GM19238 (cell line): ENCODE results near the gene FYN.
"Not testable (repeated sequence)": the region's sequence is repeated elsewhere in the genome, so short reads cannot be mapped to it uniquely, and the experiment has no call there.

Experiments used
- DNase-seq: peaks from one replicate; pipeline ENCODE4 v3.0.0; 2011; ENCODE audit warnings: low spot score; ENCODE audit not compliant: insufficient read length

Gene FYN

GRCh38 chr6:111663692-111664564 is 209.3 kb downstream of the FYN start:
- DNase-seq = no peak

GRCh38 chr6:111662794-111663593 is 210.3 kb downstream of the FYN start:
- DNase-seq = no peak

- DNase-seq = no peak
Measured at GRCh38 chr6:111662072-111662793, 211.0 kb downstream of the FYN start.

GRCh38 chr6:111661541-111662061 is 211.7 kb downstream of the FYN start:
- no peak for DNase-seq

GRCh38 chr6:111660531-111660930 is 212.7 kb downstream of the FYN start:
- no peak for DNase-seq

- no peak for DNase-seq
Measured at GRCh38 chr6:111658462-111659154, 214.6 kb downstream of the FYN start.

- DNase-seq = no peak
Measured at GRCh38 chr6:111657146-111657545, 216.1 kb downstream of the FYN start.

- DNase-seq = no peak
Measured at GRCh38 chr6:111653979-111654378, 219.3 kb downstream of the FYN start.

GRCh38 chr6:111653434-111653833 is 219.8 kb downstream of the FYN start:
- DNase-seq = no peak

GRCh38 chr6:111652156-111652555 is 221.1 kb downstream of the FYN start:
- no peak for DNase-seq

- DNase-seq = no peak
Measured at GRCh38 chr6:111651185-111652034, 221.8 kb downstream of the FYN start.

- DNase-seq = no peak
Measured at GRCh38 chr6:111650049-111650448, 223.2 kb downstream of the FYN start.

- no peak for DNase-seq
Measured at GRCh38 chr6:111648100-111648499, 225.2 kb downstream of the FYN start.

GRCh38 chr6:111646942-111647341 is 226.3 kb downstream of the FYN start:
- DNase-seq = no peak

GRCh38 chr6:111646034-111646433 is 227.2 kb downstream of the FYN start:
- DNase-seq = no peak

- no peak for DNase-seq
Measured at GRCh38 chr6:111644893-111645430, 228.3 kb downstream of the FYN start.

- DNase-seq = peak; percentile 19
Measured at GRCh38 chr6:111642463-111643158, 230.6 kb downstream of the FYN start.

GRCh38 chr6:111639266-111639665 is 234.0 kb downstream of the FYN start:
- no peak for DNase-seq

- DNase-seq = not testable (repeated sequence)
Measured at GRCh38 chr6:111634981-111635380, 238.3 kb downstream of the FYN start.
